Measurements from ENCODE around the gene PAK4. TPM values are rescaled to one million over a fixed set of nuclear protein-coding genes. Genes with fewer than 3 reads are reported as not detected.

PAK4 gene
- total and polyA plus RNA-seq, 2 of the 8 experiments (the other 6 are each of a cell fraction or from before 2014, with no cell fraction given) = 50.7 to 64.4 TPM

GRCh38 chr19:39080431-39080830, 45.2 kb upstream of the PAK4 start:
- Histone ChIP-seq H3K27ac (ENCODE audit: low read depth, low read length) (no peak overlapping the region), H2BK5ac (ENCODE audit: low read depth, low read length) (no peak overlapping the region), H4K8ac (ENCODE audit: extremely low read depth, insufficient read depth, low read length) (no peak overlapping the region), H2BK20ac (ENCODE audit: low read length) (no peak overlapping the region), H3K9me3 (ENCODE audit: insufficient read depth in 2 of 2, low read depth in 1 of 2, low read length in 1 of 2) (no peaks in the 10 kb centered on the region), H3K14ac (ENCODE audit: insufficient read length) (no peak overlapping the region), H3K23ac (ENCODE audit: insufficient read length) (no peak overlapping the region), H2BK12ac (ENCODE audit: low read depth, low read length) (no peak overlapping the region), H3K18ac (ENCODE audit: extremely low read depth, low read length) (no peak overlapping the region), H2BK120ac (replicated peaks; ENCODE audit: low read depth, low read length) (no peak overlapping the region), H2AK5ac (ENCODE audit: low read depth, low read length) (no peak overlapping the region), H4K91ac (replicated peaks; ENCODE audit: insufficient read length, low read length) (no peak overlapping the region), H3K79me2 (ENCODE audit: control insufficient read depth in 1 of 2, insufficient read depth in 2 of 2, low read length in 2 of 2) (no peaks in the 10 kb centered on the region), H3K27me3 (replicated peaks in 1 of 4; ENCODE audit: control insufficient read depth in 3 of 4, extremely low read depth in 1 of 4, insufficient read depth in 3 of 4, low read length in 3 of 4) (peaks cover 3 to 30% (median 26%) of the 10 kb centered on the region in 4 experiments), H3K4me2 (ENCODE audit: insufficient read depth in 1 of 2, low read depth in 2 of 2, low read length in 2 of 2) (no peak overlapping the region), H3K4me1 (replicated peaks in 1 of 4; ENCODE audit: control insufficient read depth in 3 of 4, insufficient read depth in 4 of 4, low read length in 3 of 4) (peaks cover 0 to 8% (median 2%) of the 10 kb centered on the region in 4 experiments; a peak in 3 of 7 replicates), H4K20me1 (replicated peaks in 1 of 2; ENCODE audit: control insufficient read depth in 1 of 2, insufficient read depth in 2 of 2, low read length in 2 of 2) (no peaks in the 10 kb centered on the region), H3K36me3 (ENCODE audit: control insufficient read depth in 2 of 4, insufficient read depth in 4 of 4, low read length in 3 of 4) (no peaks in the 10 kb centered on the region), H2AFZ (ENCODE audit: low read length) (no peak overlapping the region), H3K4me3 (ENCODE audit: extremely low read depth in 1 of 4, insufficient read depth in 2 of 4, low read depth in 3 of 4, low read length in 4 of 4) (no peak overlapping the region), H4K5ac (ENCODE audit: insufficient read length, low read depth, low read length) (no peak overlapping the region), H3K56ac (replicated peaks; ENCODE audit: insufficient read length, low read depth, low read length) (no peak overlapping the region), H3K9ac (replicated peaks in 1 of 4; ENCODE audit: extremely low read depth in 1 of 4, low read depth in 3 of 4, low read length in 3 of 4) (no peak overlapping the region), H3K23me2 (ENCODE audit: low read depth, low read length) (peaks cover 4% of the 10 kb centered on the region; the same call in 1 of the 2 replicates), H3K79me1 (ENCODE audit: low read depth, low read length) (no peaks in the 10 kb centered on the region), H2BK15ac (ENCODE audit: low read length) (no peak overlapping the region), H3K4ac (replicated peaks; ENCODE audit: insufficient read length, low read depth, low read length) (no peak overlapping the region)
- CTCF ChIA-PET (ENCODE audit: partially characterized antibody) = interaction anchor here (0.9 to 1.6 kb wide), 3 partner anchors 16 to 104 kb away, joined by 3 to 5 read pairs (median 3); no protein-coding TSS in a partner anchor
- POLR2A ChIA-PET (ENCODE audit: partially characterized antibody) = interaction anchor here (1.1 kb wide), 1 partner anchor 10 kb away, joined by 5 read pairs; no protein-coding TSS in a partner anchor
- no peak for DNase-seq (ENCODE audit: low read depth in 1 of 2, low spot score in 2 of 2)
- FAIRE-seq = no peak
- TF ChIP-seq SIN3A (conservative IDR thresholded peaks at IDR 0.05 in 1 of 2, IDR thresholded peaks at IDR 0.05 in 1 of 2; ENCODE audit: low read depth in 1 of 2, low read length in 2 of 2) (no peak), TBP (IDR thresholded peaks at IDR 0.05; ENCODE audit: low read depth, low read length) (no peak), CTCF (IDR thresholded peaks at IDR 0.05; ENCODE audit: control extremely low read depth in 1 of 3, insufficient read depth in 1 of 3, low read depth in 1 of 3, low read length in 3 of 3) (no peak), RAD21 (IDR thresholded peaks at IDR 0.05 in 1 of 2, conservative IDR thresholded peaks at IDR 0.05 in 1 of 2; ENCODE audit: low read depth in 2 of 2, low read length in 2 of 2) (no peak), YY1 (IDR thresholded peaks at IDR 0.05; ENCODE audit: low read depth, low read length) (no peak), FOSL1 (IDR thresholded peaks at IDR 0.05; ENCODE audit: insufficient read depth, low read depth, low read length) (no peak), RBBP5 (IDR thresholded peaks at IDR 0.05; ENCODE audit: borderline replicate concordance, low read depth, low read length) (no peak), JUN (IDR thresholded peaks at IDR 0.05; ENCODE audit: low read depth, low read length) (no peak), RXRA (IDR thresholded peaks at IDR 0.05; ENCODE audit: insufficient read depth, low read depth, low read length) (no peak), GTF2F1 (IDR thresholded peaks at IDR 0.05; ENCODE audit: borderline replicate concordance, low read depth, low read length) (no peak), CEBPB (IDR thresholded peaks at IDR 0.05; ENCODE audit: low read depth, low read length) (no peak)
- 77% methylated on average over 3 of the region's 3 CpGs; no CpG with 5 or more reads in 1 of the 2 experiments for WGBS, 2 experiments (ENCODE audit: extremely low coverage in 1 of 2, insufficient coverage in 1 of 2, insufficient read length in 1 of 2, insufficient replicate concordance in 2 of 2, low coverage in 1 of 2, low lambda C conversion rate in 2 of 2, missing lambda C conversion rate in 1 of 2)
